Fibroblast of gingiva (primary cell): Measurements from ENCODE around the gene FBLN1.
"Not testable (repeated sequence)": the region's sequence is repeated elsewhere in the genome, so short reads cannot be mapped to it uniquely, and the experiment has no call there.

ENCODE experiments used
- DNase-seq: peaks from one replicate; pipeline ENCODE4 v3.0.0-alpha.2; 2011; ENCODE audit warnings: low read depth

The FBLN1 gene

GRCh38 chr22:45585946-45586540 lies 83.4 kb downstream of the FBLN1 start:
- DNase-seq: no peak

GRCh38 chr22:45586651-45587405 lies 84.1 kb downstream of the FBLN1 start:
- no peak for DNase-seq

DNA sequence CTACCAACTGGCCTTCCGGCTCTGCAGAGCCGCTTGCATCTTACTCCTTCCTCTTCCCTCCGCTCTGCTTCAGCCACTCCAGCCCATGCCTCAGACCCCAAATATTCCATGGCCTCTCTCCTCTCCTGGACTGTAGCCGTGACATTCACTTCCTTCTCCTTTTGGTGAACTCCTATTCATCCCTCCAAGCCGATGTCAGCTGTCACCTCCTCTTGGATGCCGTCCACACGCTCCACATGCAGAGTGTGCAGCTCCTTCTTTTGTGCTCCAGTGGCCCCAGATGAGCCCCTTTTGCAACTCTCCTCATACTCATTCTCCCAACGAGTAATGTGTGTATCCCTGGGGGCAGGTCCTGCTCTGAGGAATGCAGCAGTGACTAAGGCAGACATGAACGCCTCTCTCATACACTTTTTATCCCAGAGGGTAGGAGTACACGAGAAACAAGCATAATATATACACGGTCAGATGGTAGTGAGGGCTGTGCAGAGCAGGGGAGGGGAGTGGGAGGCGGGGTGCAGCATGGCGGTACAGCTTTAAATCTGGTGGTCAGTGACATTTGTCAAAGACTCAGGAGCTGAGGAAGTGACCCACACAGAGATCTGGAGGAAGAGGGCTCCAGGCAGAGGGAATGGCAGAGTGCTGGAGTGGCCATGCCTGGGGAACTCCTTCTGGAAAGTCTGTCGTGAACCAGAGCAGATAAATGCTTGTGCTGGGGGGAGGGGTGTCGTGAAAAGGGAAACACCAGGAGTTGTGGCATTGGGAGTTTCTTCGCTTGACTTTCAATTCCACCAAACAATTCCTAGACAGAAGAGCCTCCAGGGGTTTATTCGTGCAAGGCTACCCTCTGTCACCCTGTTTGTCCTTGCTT lies 85.2 kb downstream of the FBLN1 start:
- DNase-seq: no peak

DNA sequence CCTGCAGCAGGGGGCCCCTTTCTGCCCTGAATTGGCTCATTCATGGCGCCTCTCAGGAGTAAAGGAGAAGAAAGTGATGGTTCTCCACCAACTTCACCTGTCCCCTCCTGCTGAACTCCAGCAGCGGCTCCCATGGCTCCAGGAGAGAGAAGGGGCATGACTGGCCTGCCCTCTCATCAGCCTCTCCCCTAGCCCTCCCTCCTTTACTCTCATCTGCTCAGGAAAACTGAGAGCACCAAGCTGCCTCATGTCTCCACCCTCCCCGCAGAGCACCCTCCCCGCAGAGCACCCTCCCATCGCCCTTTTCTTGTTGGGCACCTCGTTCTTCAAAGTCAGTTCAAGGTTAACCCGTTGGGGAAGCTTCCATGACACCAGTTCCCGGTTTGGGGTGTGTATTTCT lies 86.9 kb downstream of the FBLN1 start:
- no peak for DNase-seq

DNA sequence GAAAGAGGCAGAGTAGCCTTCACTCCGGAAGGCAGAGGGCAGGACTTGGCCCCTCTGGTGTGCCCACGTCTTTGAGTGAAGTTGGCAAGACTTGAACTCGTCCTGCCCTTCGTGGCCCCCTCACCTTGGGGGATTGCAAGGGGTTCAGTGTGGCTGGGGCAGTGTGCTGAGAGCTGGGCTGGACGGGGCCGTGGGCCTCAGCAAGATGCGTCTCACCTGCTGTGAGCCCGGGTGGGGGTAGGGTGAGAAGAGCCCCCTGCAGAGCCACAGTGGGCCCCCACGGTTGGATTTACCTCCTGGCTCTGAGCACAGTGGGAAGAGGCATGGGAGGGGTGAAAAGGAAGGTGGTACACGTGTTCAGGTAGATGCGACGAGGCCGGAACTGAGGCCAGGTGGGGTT lies 87.6 kb downstream of the FBLN1 start:
- DNase-seq: no peak

- DNase-seq: not testable (repeated sequence)
Measured at GRCh38 chr22:45591633-45592213, 89.0 kb downstream of the FBLN1 start.

DNA sequence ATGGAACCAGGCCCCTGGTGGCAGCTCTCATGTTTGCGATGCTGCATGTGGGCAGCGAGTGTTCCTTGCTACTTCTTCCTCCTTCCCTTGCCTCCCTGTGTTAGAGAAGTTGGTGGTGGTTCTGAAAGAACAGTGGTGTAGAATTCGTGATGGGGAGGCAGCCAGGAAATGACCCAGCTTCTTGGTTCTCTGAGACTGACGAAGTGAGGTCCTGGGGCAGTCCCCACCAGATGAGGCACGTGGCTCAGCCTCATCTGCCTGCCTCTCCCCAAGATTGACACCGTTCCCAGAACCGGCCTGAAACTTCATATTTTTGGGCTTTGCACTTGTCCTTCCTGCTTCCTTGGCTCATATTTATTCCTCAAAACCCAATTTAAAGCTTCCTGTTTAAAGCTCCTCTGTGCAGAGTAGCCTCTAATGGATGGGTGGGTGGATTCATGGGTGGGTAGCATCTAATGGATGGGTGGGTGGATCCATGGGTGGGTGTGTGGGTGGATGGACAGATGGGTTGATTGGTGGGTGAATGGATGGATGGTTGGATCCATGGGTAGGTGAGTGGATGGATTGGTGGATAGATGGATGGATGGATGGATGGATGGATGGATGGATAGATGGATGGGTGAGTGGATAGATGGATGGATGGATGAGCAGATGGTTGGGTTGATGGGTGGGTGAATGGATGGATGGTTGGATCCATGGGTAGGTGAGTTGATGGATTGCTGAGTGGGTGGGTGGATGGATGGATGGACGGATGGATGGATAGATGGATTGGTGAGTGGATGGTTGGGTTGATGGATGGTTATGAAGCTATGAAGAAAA lies 91.6 kb downstream of the FBLN1 start:
- no peak for DNase-seq

DNA sequence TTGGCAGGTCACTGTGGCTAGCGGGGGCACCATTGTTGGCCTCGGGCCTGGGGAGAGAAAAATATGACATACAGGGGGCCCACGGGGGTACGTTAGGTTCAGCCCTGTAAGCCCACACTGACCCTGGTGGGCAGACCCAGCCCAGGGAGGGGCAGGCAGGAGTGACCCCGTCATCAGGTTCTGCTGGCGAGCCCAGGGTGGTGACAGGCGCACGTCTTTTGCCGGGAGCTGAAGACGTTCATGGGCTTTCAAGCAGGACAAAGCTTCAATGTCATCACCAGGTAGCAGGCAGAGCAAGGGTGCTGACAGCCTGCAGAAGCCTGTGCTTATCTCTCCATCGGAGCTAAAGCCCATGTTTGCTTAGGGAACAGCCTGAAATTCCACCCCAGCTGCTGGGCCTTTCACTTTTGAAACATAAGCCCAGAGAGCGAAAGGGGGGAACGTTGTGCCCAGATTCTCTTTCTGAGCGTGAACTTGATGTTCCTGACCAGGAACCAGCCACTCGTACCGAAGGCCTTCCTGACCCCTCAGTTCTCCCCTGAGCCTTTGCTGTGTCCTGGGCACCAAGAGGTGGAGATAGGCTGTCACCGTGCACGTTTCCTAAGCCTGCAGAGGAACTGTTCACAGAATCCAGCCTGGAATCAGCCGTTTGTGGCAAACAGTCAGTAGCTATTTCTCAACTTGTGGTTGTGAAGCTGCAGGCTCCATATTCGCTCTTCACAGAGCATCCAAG lies 94.9 kb downstream of the FBLN1 start:
- DNase-seq: no peak

- no peak for DNase-seq
Measured at GRCh38 chr22:45598596-45599217, 96.0 kb downstream of the FBLN1 start.

- no peak for DNase-seq
Measured at GRCh38 chr22:45599836-45600577, 97.3 kb downstream of the FBLN1 start.

- peak; percentile 43 for DNase-seq
Measured at GRCh38 chr22:45600790-45601730, 98.4 kb downstream of the FBLN1 start.

GRCh38 chr22:45602004-45602733 lies 99.5 kb downstream of the FBLN1 start:
- DNase-seq: no peak

- DNase-seq: peak; percentile 79
Measured at GRCh38 chr22:45602824-45603595, 100.3 kb downstream of the FBLN1 start.

GRCh38 chr22:45603619-45604018 lies 100.9 kb downstream of the FBLN1 start:
- no peak for DNase-seq

- DNase-seq: peak; percentile 31
Measured at GRCh38 chr22:45608045-45608444, 105.4 kb downstream of the FBLN1 start.

DNA sequence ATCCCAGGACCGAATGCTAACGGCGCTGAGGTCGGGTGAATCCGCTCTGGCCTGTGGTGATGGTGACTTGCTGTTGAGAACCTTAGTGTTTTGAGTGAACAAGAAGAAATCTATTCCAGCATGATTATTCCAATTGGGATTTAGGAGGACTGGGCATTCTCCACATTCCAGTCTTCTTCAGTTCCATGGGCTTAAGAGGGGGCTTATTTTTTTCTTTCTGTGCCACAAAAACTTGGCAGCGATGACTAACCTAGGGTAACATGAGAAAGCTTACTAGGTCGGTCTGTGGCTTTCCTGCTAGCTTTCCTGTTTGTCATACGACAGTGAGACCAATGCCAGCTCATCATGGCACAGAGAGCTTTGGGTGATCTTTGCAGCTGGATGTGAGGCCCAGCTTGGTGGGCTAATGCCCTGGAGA lies 106.1 kb downstream of the FBLN1 start:
- DNase-seq: peak; percentile 80

DNA sequence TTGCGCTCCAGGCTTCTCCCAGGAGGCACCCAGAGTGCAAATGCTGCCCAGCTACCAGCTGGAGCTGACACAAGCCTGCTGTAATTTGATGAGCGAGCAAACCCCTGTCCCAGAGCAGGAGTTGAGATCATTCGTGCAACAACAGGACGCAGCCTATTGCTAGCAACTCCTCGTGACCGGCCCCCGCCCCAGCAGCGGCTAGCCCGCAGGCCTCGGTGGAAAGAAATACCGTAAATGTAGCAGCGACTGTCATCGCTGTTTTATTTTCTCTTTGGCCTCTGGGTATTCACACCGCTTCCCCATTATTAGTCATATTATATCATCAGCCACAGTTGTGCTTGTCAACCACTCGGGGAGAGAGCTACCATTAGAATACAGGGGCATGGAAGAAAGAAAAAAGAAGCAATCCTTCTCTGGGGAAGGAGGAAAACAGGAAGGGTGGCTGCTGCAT lies 109.8 kb downstream of the FBLN1 start:
- DNase-seq: peak; percentile 91
